Nephron progenitor cell (in vitro differentiated cells): ENCODE results near the gene TCL1B.

Source experiments
- DNase-seq: peaks from one replicate; pipeline ENCODE4 v3.0.0; 2021
- H3K27ac Mint-ChIP-seq: 2 replicates; pipeline ENCODE4 v1.8.0; 2021; ENCODE audit warnings: mild to moderate bottlenecking, moderate library complexity, mixed read lengths
- H3K27me3 Mint-ChIP-seq: 2 replicates; pipeline ENCODE4 v1.8.0; 2021; ENCODE audit warnings: mild to moderate bottlenecking, low read depth, mixed read lengths; ENCODE audit not compliant: poor library complexity
- H3K36me3 Mint-ChIP-seq: 2 replicates; pipeline ENCODE4 v1.8.0; 2021; ENCODE audit warnings: low read depth, mixed read lengths
- H3K4me1 Mint-ChIP-seq: 2 replicates; pipeline ENCODE4 v1.8.0; 2021; ENCODE audit warnings: mixed read lengths
- H3K4me3 Mint-ChIP-seq: 2 replicates; pipeline ENCODE4 v1.8.0; 2021; ENCODE audit warnings: mild to moderate bottlenecking, moderate library complexity, mixed read lengths
- H3K9me3 Mint-ChIP-seq: 2 replicates; pipeline ENCODE4 v1.8.0; 2021; ENCODE audit warnings: mild to moderate bottlenecking, moderate library complexity, mixed read lengths
- TF ChIP-seq, protein P1 (sequence below): fragments of 200-600 bp; sonication (generic); IDR thresholded peaks from 2 replicates; pipeline ENCODE4 v1.5.0; 2021; ENCODE audit warnings: antibody characterized with exemption

The TCL1B gene

DNA sequence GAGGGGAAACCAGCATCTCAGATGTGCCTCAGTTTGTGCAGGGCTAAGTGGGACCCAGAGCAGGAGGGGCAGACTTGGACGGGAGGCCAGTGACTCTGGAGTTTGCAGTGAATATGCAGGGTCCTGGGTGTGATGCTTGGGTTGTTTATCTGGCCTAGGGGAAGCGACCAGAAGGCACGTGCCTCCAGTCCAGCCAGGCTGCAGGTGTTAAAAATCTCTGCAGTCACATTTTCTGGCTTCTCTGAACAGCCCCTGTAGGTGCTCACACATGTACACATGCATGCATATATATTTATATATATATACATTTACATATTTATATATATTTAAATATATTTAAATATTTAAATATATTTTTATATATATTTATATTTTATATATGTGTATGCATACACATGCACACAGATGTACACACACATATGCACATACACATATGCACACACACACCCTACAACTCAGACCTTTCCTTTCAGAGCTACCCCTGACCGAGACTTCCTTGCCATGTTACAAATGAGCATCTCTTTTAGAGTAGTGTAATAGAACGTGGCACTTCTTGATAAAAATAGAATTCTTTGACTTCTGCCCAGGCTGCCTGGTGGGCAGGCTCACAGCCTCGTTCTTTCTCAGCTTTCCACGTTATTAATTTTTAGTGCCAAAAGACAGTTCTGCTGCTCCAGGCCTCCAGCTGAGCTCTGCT lies 26.8 kb upstream of the TCL1B start:
- TF ChIP-seq, protein P1, sequence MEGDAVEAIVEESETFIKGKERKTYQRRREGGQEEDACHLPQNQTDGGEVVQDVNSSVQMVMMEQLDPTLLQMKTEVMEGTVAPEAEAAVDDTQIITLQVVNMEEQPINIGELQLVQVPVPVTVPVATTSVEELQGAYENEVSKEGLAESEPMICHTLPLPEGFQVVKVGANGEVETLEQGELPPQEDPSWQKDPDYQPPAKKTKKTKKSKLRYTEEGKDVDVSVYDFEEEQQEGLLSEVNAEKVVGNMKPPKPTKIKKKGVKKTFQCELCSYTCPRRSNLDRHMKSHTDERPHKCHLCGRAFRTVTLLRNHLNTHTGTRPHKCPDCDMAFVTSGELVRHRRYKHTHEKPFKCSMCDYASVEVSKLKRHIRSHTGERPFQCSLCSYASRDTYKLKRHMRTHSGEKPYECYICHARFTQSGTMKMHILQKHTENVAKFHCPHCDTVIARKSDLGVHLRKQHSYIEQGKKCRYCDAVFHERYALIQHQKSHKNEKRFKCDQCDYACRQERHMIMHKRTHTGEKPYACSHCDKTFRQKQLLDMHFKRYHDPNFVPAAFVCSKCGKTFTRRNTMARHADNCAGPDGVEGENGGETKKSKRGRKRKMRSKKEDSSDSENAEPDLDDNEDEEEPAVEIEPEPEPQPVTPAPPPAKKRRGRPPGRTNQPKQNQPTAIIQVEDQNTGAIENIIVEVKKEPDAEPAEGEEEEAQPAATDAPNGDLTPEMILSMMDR = no peak
- no peak for DNase-seq
- peaks cover 15% of the 10 kb centered on the region for H3K4me1 Mint-ChIP-seq
- no peaks in the 10 kb centered on the region for H3K36me3 Mint-ChIP-seq
- no peak overlapping the region for H3K4me3 Mint-ChIP-seq
- no peaks in the 10 kb centered on the region for H3K9me3 Mint-ChIP-seq
- peaks cover 7% of the 10 kb centered on the region for H3K27me3 Mint-ChIP-seq
- H3K27ac Mint-ChIP-seq = no peak overlapping the region

DNA sequence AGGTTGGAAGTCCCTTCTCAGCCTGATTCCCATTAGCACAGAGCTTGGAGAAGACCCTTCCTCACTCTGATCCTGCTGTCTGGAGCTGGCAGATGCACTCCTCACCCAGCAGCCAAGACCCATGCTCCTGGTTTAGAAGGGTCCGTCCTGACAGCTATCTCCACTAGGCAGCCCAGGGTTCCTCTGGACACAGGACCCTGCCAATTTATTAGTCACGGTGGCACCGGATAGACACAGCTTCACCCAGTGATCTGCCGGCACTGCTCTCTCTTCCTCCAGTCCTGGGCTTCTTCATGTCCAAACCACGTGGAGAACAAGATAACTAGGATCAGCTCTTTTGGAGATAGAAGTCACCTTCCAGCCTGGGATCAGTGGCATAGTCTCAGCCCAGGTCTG lies 26.2 kb upstream of the TCL1B start:
- no peak overlapping the region for H3K4me3 Mint-ChIP-seq
- no peaks in the 10 kb centered on the region for H3K36me3 Mint-ChIP-seq
- no peaks in the 10 kb centered on the region for H3K9me3 Mint-ChIP-seq
- H3K27ac Mint-ChIP-seq = no peak overlapping the region
- DNase-seq = no peak
- peaks cover 7% of the 10 kb centered on the region for H3K27me3 Mint-ChIP-seq
- TF ChIP-seq, protein P1 = no peak
- H3K4me1 Mint-ChIP-seq = peaks cover 15% of the 10 kb centered on the region

DNA sequence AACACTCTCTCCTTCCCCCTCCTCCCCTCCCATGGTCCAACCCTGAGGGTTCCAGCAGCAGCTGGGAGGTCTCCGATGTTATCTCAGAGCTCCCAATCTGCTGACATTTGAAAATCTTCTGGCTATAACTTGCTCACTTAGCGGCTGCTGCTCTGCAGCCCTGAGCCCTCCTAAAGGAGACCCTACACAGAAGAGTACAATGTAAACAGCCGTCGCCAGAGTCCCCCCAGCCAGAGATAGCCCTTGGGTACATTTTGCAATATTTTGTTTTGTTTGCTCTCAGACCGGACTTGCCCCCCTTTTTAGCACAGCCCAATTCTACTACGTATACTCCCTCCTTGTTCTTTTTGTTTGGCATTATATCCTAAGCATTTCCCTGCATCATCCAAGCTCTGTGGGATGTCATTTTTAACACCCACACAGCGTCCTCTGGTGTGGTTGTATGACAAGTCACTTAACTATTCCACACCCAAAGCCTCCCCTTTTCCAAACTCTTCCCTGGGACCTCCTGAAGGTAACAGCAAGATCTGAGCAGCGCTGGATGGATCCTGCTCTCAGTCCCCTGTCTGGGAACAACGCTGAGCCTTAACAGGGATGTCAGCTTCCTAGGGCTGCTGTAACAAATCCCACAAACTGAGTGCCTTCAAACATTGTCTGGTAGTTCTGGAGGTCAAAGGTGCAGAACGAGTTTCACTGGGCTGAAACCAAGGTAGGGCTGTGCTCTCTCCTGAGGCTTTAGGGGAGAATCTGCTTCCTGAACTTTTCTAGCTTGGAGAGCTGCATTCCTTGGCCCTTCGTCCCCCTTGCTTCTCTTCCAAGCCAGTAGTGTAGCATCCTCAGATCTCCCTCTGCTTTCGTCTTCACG lies 25.3 kb upstream of the TCL1B start:
- H3K27ac Mint-ChIP-seq = no peak overlapping the region
- TF ChIP-seq, protein P1 = no peak
- no peak for DNase-seq
- peaks cover 7% of the 10 kb centered on the region for H3K27me3 Mint-ChIP-seq
- H3K9me3 Mint-ChIP-seq = no peaks in the 10 kb centered on the region
- H3K4me1 Mint-ChIP-seq = peaks cover 16% of the 10 kb centered on the region
- no peak overlapping the region for H3K4me3 Mint-ChIP-seq
- H3K36me3 Mint-ChIP-seq = no peaks in the 10 kb centered on the region

DNA sequence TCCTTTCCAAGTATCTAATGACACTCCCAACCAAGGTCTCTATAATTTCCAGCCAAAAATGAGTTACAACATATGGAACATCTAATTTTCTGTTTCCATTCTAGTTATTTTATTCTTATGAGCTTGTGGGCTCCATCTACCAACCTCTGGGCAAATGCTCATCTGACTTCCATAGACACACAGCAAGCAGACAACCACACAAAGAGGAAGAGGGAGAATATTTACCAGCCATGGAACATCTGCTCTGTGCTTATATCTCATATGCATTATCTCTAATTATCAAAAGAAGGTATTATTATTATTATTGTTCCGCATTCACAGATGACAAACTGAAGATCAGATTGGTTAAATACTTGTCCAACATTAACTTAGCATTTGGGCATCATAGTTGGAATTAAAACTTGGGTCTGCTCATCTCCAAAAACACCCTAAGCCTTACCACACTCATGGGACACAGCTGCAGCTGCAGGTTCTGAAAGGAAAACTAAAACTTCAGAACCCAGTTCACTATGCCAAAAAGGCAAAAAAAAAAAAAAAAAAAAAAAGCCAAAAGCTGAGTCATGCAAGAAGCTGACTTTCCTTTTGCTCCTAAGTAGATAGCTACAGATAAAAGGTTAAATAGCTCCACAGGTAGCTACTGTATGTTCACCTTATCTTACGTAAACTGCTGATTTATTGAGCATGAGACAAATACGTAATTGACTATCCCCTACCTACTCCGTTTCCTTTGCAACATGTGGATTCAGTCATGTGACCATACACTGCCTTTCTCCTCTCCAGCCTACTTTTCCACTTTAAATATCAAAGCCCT lies 23.6 kb upstream of the TCL1B start:
- Mint-ChIP-seq H3K36me3 (no peaks in the 10 kb centered on the region), H3K27me3 (peaks cover 3% of the 10 kb centered on the region), H3K27ac (no peak overlapping the region), H3K9me3 (no peaks in the 10 kb centered on the region), H3K4me3 (no peak overlapping the region), H3K4me1 (peaks cover 32% of the 10 kb centered on the region)
- DNase-seq = no peak
- TF ChIP-seq, protein P1 = no peak

DNA sequence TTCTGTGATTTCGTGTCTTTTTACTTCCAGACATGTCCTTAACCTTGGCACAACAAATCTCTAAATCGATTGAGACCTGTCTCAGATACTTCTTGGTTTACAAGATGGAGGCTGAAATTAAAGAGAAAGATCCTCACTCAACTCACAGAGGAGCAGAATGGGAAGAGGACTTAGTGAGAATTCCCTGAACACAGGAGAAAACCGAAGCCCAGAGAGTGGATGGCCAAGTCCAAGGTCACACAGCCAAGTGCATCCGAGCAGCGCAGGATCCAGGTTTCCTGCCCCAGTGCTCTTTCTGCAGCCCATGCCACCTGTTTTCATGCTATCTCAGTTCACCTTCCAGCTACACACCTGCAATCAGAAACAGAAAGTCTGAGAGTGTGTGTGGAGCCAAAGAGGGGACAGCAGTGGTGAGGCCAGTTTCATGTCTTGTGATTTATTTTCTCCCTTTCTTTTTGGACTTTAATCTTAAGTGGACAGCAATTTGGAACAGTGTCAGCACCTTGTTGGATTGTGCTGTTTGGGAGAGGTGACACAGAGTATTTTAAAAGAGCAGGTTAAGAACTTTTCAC lies 22.9 kb upstream of the TCL1B start:
- no peak overlapping the region for H3K4me3 Mint-ChIP-seq
- no peak for DNase-seq
- no peak overlapping the region for H3K27ac Mint-ChIP-seq
- TF ChIP-seq, protein P1 = no peak
- no peaks in the 10 kb centered on the region for H3K36me3 Mint-ChIP-seq
- H3K4me1 Mint-ChIP-seq = peaks cover 39% of the 10 kb centered on the region
- no peaks in the 10 kb centered on the region for H3K9me3 Mint-ChIP-seq
- no peaks in the 10 kb centered on the region for H3K27me3 Mint-ChIP-seq
